ENCODE data around the gene KCNS1. TPM values are rescaled to one million over a fixed set of nuclear protein-coding genes. Genes with fewer than 3 reads are reported as not detected.

Gene KCNS1
- polyA plus RNA-seq, 2 donors, result 0.04 to 0.15 TPM

DNA sequence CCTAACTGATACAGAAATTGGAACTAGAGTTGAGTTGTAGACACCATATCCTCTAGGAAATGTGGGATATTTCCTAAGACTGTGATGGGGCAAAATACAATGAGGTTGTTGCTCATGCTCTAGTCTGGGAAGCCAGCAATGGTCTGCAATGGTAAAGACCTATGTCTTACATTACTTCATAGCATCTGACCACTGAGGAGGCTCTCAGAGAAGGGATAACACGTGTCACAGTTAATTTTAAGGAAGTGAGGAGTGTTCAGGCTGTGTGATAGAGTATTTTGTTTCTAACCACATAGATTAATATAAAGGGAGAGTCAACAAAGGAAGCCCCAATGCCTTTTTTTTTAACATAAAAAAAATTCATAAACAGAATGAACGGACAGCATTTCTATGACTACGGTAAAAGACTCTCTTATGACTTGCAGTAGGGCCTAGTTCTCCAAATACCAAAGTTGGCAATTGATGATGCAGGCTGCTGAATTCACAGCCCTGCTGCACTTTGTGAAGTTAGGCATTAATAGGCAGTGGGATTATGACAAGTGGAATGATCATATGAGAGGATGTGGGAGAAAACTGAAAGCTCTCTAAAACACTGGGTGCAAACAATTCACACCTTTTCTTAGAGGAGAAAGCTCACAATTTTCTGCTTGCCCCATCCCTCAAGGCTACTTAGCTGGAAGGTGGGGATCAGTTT lies 13.7 kb downstream of the KCNS1 start:
- Histone ChIP-seq H3K4me3 (ENCODE audit: low read depth in 1 of 2, low read length in 2 of 2) (no peak overlapping the region), H3K27ac (ENCODE audit: low read depth in 2 of 2, low read length in 1 of 2) (no peak overlapping the region), H3K36me3 (ENCODE audit: control insufficient read depth in 2 of 2, insufficient read depth in 2 of 2, low read length in 1 of 2) (no peaks in the 10 kb centered on the region), H3K4me1 (ENCODE audit: control insufficient read depth in 2 of 2, insufficient read depth in 2 of 2, low read length in 1 of 2) (no peaks in the 10 kb centered on the region), H3K9me3 (ENCODE audit: control insufficient read depth in 2 of 2, insufficient read depth in 1 of 2, low read depth in 1 of 2, low read length in 1 of 2) (no peaks in the 10 kb centered on the region), H3K27me3 (ENCODE audit: control insufficient read depth in 1 of 2, insufficient read depth in 2 of 2, low read length in 2 of 2) (no peaks in the 10 kb centered on the region)
- 85% methylated on average over 3 of the region's 3 CpGs for WGBS, 2 donors

DNA sequence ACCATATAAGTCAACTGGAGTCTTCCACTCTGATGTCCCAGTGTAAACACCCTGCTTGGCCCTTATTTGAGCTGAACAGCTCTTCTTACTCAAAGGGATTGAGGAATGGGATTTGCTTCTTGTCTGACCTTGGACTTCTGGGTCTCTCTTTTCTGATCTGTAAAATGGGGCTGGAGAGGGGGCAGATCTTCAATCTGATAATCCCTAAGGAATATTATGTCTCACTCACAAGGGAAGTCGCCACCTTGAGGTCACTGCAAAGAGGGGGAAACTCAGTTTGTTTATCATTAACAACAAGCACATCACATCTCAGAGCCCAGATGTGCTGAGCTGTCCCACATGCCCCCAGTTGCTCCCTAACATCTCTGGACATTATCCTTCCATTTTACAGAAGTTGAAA lies 15.1 kb downstream of the KCNS1 start:
- H3K27ac ChIP-seq (ENCODE audit: low read depth in 2 of 2, low read length in 1 of 2), result no peak overlapping the region
- 95 to 100% methylated on average over 1 of the region's 1 CpG for WGBS, 2 donors
- H3K4me3 ChIP-seq (ENCODE audit: low read depth in 1 of 2, low read length in 2 of 2), result no peak overlapping the region
- H3K36me3 ChIP-seq (ENCODE audit: control insufficient read depth in 2 of 2, insufficient read depth in 2 of 2, low read length in 1 of 2), result no peaks in the 10 kb centered on the region
- H3K27me3 ChIP-seq (ENCODE audit: control insufficient read depth in 1 of 2, insufficient read depth in 2 of 2, low read length in 2 of 2), result no peaks in the 10 kb centered on the region
- H3K9me3 ChIP-seq (ENCODE audit: control insufficient read depth in 2 of 2, insufficient read depth in 1 of 2, low read depth in 1 of 2, low read length in 1 of 2), result no peaks in the 10 kb centered on the region
- no peaks in the 10 kb centered on the region for H3K4me1 ChIP-seq (ENCODE audit: control insufficient read depth in 2 of 2, insufficient read depth in 2 of 2, low read length in 1 of 2)

DNA sequence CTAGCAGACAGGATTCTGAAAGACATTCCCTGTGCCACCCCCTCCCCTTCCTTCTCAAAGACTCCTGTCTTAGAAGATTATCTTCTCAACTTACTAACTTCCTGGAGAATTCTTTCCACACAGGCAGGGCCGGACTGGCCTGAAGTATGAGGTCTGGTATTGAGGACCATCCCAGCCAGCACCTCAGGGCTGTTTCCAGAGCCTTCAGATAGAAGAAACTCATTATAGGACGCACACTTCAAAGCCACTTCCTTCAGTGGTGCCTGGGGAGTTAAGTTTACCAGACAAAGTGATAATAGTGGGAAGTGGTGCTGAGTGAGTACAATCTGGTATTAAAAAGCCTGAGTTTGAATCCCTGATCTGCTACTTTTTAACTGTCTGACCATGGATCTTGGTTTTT lies 15.6 kb downstream of the KCNS1 start:
- H3K4me3 ChIP-seq (ENCODE audit: low read depth in 1 of 2, low read length in 2 of 2), result no peak overlapping the region
- 75 to 83% methylated on average over 2 of the region's 2 CpGs for WGBS, 2 donors
- no peaks in the 10 kb centered on the region for H3K9me3 ChIP-seq (ENCODE audit: control insufficient read depth in 2 of 2, insufficient read depth in 1 of 2, low read depth in 1 of 2, low read length in 1 of 2)
- no peaks in the 10 kb centered on the region for H3K4me1 ChIP-seq (ENCODE audit: control insufficient read depth in 2 of 2, insufficient read depth in 2 of 2, low read length in 1 of 2)
- no peaks in the 10 kb centered on the region for H3K27me3 ChIP-seq (ENCODE audit: control insufficient read depth in 1 of 2, insufficient read depth in 2 of 2, low read length in 2 of 2)
- H3K27ac ChIP-seq (ENCODE audit: low read depth in 2 of 2, low read length in 1 of 2), result no peak overlapping the region
- no peaks in the 10 kb centered on the region for H3K36me3 ChIP-seq (ENCODE audit: control insufficient read depth in 2 of 2, insufficient read depth in 2 of 2, low read length in 1 of 2)

DNA sequence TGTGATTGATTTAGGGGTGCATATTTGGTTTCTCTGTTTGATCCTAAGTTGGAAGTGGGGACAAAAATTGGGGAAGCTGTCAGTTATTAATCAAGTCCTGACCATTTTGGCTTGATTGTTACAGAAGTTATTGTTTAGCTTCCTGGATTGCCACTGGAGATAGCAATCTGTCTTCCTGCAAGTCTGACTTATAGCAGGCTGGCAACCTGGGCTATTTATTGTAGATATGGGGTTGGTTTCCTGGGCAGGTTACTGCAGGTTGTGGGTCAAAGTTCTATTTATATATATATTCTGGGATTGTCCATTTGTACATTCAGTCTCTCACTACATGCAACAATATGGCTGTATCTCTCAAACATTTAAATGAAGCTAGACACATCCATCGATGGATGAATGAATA lies 17.8 kb downstream of the KCNS1 start:
- Histone ChIP-seq H3K4me3 (ENCODE audit: low read depth in 1 of 2, low read length in 2 of 2) (no peak overlapping the region), H3K4me1 (ENCODE audit: control insufficient read depth in 2 of 2, insufficient read depth in 2 of 2, low read length in 1 of 2) (no peaks in the 10 kb centered on the region), H3K27me3 (ENCODE audit: control insufficient read depth in 1 of 2, insufficient read depth in 2 of 2, low read length in 2 of 2) (no peaks in the 10 kb centered on the region), H3K36me3 (ENCODE audit: control insufficient read depth in 2 of 2, insufficient read depth in 2 of 2, low read length in 1 of 2) (no peaks in the 10 kb centered on the region), H3K9me3 (ENCODE audit: control insufficient read depth in 2 of 2, insufficient read depth in 1 of 2, low read depth in 1 of 2, low read length in 1 of 2) (no peaks in the 10 kb centered on the region), H3K27ac (ENCODE audit: low read depth in 2 of 2, low read length in 1 of 2) (no peak overlapping the region)
- WGBS, 2 donors, result 90 to 95% methylated on average over 1 of the region's 1 CpG

DNA sequence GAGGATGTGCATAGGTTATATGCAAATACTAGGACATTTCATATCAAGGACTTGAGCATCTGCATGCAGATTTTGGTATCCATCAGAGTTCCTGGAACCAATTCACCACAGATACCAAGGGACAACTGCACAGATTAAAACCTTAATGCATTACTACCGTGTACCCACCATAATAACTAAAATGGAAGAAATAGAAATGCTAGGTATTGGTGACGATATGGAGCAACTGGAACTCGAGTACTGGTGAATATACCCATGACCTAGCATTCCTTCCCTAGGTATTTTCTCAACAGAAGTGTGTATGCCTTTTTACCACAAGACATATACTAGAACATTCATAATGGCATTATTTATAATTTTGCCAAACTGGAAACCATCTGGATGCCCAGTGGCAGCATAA lies 18.5 kb downstream of the KCNS1 start:
- 99% methylated on average over 3 of the region's 3 CpGs for WGBS, 2 donors
- no peak overlapping the region for H3K4me3 ChIP-seq (ENCODE audit: low read depth in 1 of 2, low read length in 2 of 2)
- H3K4me1 ChIP-seq (ENCODE audit: control insufficient read depth in 2 of 2, insufficient read depth in 2 of 2, low read length in 1 of 2), result no peaks in the 10 kb centered on the region
- H3K27ac ChIP-seq (ENCODE audit: low read depth in 2 of 2, low read length in 1 of 2), result no peak overlapping the region
- H3K36me3 ChIP-seq (ENCODE audit: control insufficient read depth in 2 of 2, insufficient read depth in 2 of 2, low read length in 1 of 2), result no peaks in the 10 kb centered on the region
- H3K27me3 ChIP-seq (ENCODE audit: control insufficient read depth in 1 of 2, insufficient read depth in 2 of 2, low read length in 2 of 2), result no peaks in the 10 kb centered on the region
- no peaks in the 10 kb centered on the region for H3K9me3 ChIP-seq (ENCODE audit: control insufficient read depth in 2 of 2, insufficient read depth in 1 of 2, low read depth in 1 of 2, low read length in 1 of 2)

DNA sequence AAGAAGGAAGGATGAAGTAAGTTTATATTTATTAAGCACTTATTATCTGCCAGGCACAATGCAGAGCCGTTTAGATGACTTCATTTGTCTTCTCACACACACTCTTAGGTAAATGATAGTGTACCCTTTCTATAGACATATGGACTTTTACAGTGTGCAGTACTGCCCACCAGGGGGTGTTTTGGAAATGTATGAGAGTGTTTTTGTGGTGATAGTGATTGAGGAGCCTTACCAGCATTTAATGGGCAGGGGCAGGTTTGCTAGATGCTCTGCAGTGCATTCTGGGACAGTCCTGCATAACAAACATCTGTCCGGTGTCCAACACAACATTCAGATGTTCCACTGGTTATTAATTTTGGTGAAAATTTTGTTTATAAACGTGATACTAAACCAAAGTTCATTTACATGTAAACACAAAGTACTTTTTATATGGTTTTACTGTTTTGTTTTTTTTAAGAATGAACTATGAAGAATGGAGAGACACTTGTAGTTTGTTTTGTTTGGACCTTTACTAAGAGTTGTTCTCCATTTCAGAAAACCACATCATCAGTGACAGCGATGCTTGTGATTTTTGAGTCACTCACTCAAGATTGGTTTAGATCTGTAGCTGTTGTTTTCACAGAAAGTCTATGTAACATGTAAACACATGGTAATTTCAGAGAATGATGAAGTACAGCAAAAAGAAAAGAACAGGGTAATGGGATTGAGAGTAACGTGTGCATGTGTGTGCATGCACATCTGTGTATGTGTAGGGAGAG lies 19.9 kb downstream of the KCNS1 start:
- peaks cover 4 to 7% of the 10 kb centered on the region in 2 donors for H3K36me3 ChIP-seq (ENCODE audit: control insufficient read depth in 2 of 2, insufficient read depth in 2 of 2, low read length in 1 of 2)

DNA sequence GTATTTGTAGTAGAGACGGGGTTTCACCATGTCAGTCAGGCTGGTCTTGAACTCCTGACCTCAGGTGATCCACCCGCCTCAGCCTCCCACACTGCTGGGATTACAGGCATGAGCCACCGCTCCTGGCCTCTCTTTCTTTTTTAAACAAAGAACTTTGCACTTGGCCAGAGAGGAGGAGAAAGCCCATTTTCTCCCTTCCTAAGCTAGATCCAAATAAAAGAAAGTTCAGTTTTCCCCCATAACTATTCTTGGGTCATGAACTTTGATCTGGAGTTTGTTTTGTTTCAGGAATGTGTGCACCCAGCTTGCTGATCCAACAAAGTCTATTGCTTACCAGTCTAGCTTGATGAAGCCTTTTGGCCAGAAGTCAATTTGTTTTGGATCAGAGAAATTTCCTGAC lies 23.4 kb downstream of the KCNS1 start:
- peaks cover 12 to 13% of the 10 kb centered on the region in 2 donors for H3K36me3 ChIP-seq (ENCODE audit: control insufficient read depth in 2 of 2, insufficient read depth in 2 of 2, low read length in 1 of 2)

More for the DNA sequence above, 19.9 kb downstream of the KCNS1 start:
- Histone ChIP-seq H3K9me3 (ENCODE audit: control insufficient read depth in 2 of 2, insufficient read depth in 1 of 2, low read depth in 1 of 2, low read length in 1 of 2) (no peaks in the 10 kb centered on the region), H3K4me3 (ENCODE audit: low read depth in 1 of 2, low read length in 2 of 2) (no peak overlapping the region), H3K4me1 (ENCODE audit: control insufficient read depth in 2 of 2, insufficient read depth in 2 of 2, low read length in 1 of 2) (no peaks in the 10 kb centered on the region), H3K27ac (ENCODE audit: low read depth in 2 of 2, low read length in 1 of 2) (no peak overlapping the region), H3K27me3 (ENCODE audit: control insufficient read depth in 1 of 2, insufficient read depth in 2 of 2, low read length in 2 of 2) (no peaks in the 10 kb centered on the region)
- WGBS, 2 donors, result 74 to 78% methylated on average over 5 of the region's 5 CpGs

DNA sequence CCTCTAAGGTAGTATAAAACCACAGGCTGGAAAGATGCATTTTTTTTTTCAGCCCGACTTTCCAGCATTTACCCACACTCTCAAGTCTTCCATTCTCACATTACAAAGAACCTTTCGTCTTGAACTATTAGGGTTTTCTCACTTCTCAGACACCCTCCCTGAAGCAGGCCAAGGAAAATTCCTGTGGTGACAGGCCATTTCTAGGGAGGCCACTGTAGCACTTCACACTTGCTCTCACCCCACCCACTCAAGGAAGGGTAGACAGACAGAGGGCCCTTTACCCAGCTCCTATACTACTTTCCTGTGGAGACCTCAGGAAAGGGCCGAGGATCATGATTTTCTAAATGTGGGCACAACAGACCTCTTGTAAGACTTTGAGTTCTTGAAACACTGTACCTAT lies 27.7 kb downstream of the KCNS1 start:
- H3K27ac ChIP-seq (ENCODE audit: low read depth in 2 of 2, low read length in 1 of 2), result no peak overlapping the region
- H3K4me3 ChIP-seq (ENCODE audit: low read depth in 1 of 2, low read length in 2 of 2), result no peak overlapping the region
- no peaks in the 10 kb centered on the region for H3K9me3 ChIP-seq (ENCODE audit: control insufficient read depth in 2 of 2, insufficient read depth in 1 of 2, low read depth in 1 of 2, low read length in 1 of 2)
- H3K4me1 ChIP-seq (ENCODE audit: control insufficient read depth in 2 of 2, insufficient read depth in 2 of 2, low read length in 1 of 2), result no peaks in the 10 kb centered on the region
- H3K36me3 ChIP-seq (ENCODE audit: control insufficient read depth in 2 of 2, insufficient read depth in 2 of 2, low read length in 1 of 2), result peaks cover 12 to 13% of the 10 kb centered on the region in 2 donors
- 88 to 90% methylated on average over 3 of the region's 3 CpGs for WGBS, 2 donors
- H3K27me3 ChIP-seq (ENCODE audit: control insufficient read depth in 1 of 2, insufficient read depth in 2 of 2, low read length in 2 of 2), result no peaks in the 10 kb centered on the region

More for the DNA sequence above, 23.4 kb downstream of the KCNS1 start:
- Histone ChIP-seq H3K27ac (ENCODE audit: low read depth in 2 of 2, low read length in 1 of 2) (no peak overlapping the region), H3K9me3 (ENCODE audit: control insufficient read depth in 2 of 2, insufficient read depth in 1 of 2, low read depth in 1 of 2, low read length in 1 of 2) (no peaks in the 10 kb centered on the region), H3K27me3 (ENCODE audit: control insufficient read depth in 1 of 2, insufficient read depth in 2 of 2, low read length in 2 of 2) (no peaks in the 10 kb centered on the region), H3K4me1 (ENCODE audit: control insufficient read depth in 2 of 2, insufficient read depth in 2 of 2, low read length in 1 of 2) (no peaks in the 10 kb centered on the region), H3K4me3 (ENCODE audit: low read depth in 1 of 2, low read length in 2 of 2) (no peak overlapping the region)
- 92 to 95% methylated on average over 3 of the region's 3 CpGs for WGBS, 2 donors

DNA sequence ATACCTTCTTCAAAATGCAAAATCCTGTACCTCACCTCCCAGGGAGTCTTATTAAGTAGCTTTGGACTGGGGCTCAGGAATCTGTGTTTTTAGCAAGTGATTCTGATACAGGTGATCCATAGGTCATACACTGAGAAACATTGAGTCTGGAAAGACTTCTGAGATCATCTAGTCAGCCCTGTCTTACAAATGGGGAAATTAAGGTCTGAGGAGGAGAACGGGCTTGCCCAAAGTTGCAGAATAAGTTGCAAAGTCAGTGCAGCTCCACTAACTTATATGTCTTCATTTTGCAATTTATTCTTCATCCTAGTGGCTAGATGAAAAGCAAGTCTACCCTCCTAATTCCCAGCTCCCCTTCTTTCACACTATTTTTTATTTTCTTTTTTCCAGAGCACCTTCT lies 28.9 kb downstream of the KCNS1 start:
- H3K4me3 ChIP-seq (ENCODE audit: low read depth in 1 of 2, low read length in 2 of 2), result no peak overlapping the region
- H3K4me1 ChIP-seq (ENCODE audit: control insufficient read depth in 2 of 2, insufficient read depth in 2 of 2, low read length in 1 of 2), result no peaks in the 10 kb centered on the region
- no peak overlapping the region for H3K27ac ChIP-seq (ENCODE audit: low read depth in 2 of 2, low read length in 1 of 2)
- WGBS, 2 donors, result 95% methylated on average over 1 of the region's 1 CpG
- H3K9me3 ChIP-seq (ENCODE audit: control insufficient read depth in 2 of 2, insufficient read depth in 1 of 2, low read depth in 1 of 2, low read length in 1 of 2), result no peaks in the 10 kb centered on the region
- H3K27me3 ChIP-seq (ENCODE audit: control insufficient read depth in 1 of 2, insufficient read depth in 2 of 2, low read length in 2 of 2), result no peaks in the 10 kb centered on the region
- H3K36me3 ChIP-seq (ENCODE audit: control insufficient read depth in 2 of 2, insufficient read depth in 2 of 2, low read length in 1 of 2), result peaks cover 12 to 13% of the 10 kb centered on the region in 2 donors
